GM23338 (cell line): ENCODE results near the gene HOXD9. TPM values are rescaled to one million over a fixed set of nuclear protein-coding genes. Genes with fewer than 3 reads are reported as not detected.

ENCODE experiments used
- ATAC-seq: fragments of 200-7000 bp; cut with Tn5 transposase; 3 replicates; pipeline ENCODE4 v1.9.1; 2020
- DNase-seq: peaks from one replicate; pipeline ENCODE4 v3.0.0-alpha.2; 2015; ENCODE audit warnings: low spot score
- H2AFZ ChIP-seq: fragments of 200-600 bp; sonication (generic); 2 replicates; pipeline ENCODE4 v1.8.0; 2016; ENCODE audit warnings: antibody characterized with exemption, mild to moderate bottlenecking, moderate library complexity
- H3F3A ChIP-seq: fragments of 200-600 bp; sonication (generic); replicated peaks from 2 replicates; pipeline ENCODE4 v1.8.0; 2017; ENCODE audit warnings: antibody characterized with exemption, mixed run types, low read depth
- H3K27ac ChIP-seq: fragments of 200-600 bp; sonication (generic); 2 replicates; pipeline ENCODE4 v1.6.1; 2016; ENCODE audit warnings: low read depth
- H3K27me3 ChIP-seq: fragments of 200-600 bp; sonication (generic); 2 replicates; pipeline ENCODE4 v1.8.0; 2016; ENCODE audit warnings: mild to moderate bottlenecking, mixed run types, moderate library complexity; ENCODE audit not compliant: insufficient read depth
- H3K36me3 ChIP-seq: fragments of 200-600 bp; sonication (generic); 2 replicates; pipeline ENCODE4 v1.8.0; 2016; ENCODE audit warnings: mild to moderate bottlenecking; ENCODE audit not compliant: insufficient read depth
- H3K4me1 ChIP-seq: fragments of 200-600 bp; sonication (generic); 2 replicates; pipeline ENCODE4 v1.8.0; 2016; ENCODE audit warnings: mild to moderate bottlenecking, moderate library complexity; ENCODE audit not compliant: insufficient read depth
- H3K4me2 ChIP-seq: fragments of 200-600 bp; sonication (generic); 2 replicates; pipeline ENCODE4 v1.7.1; 2017; ENCODE audit warnings: mixed run types
- H3K4me3 ChIP-seq: fragments of 200-600 bp; sonication (generic); 2 replicates; pipeline ENCODE4 v1.6.1; 2016; ENCODE audit warnings: mixed run types
- H3K79me2 ChIP-seq: fragments of 200-600 bp; sonication (generic); replicated peaks from 2 replicates; pipeline ENCODE4 v1.8.0; 2017; ENCODE audit warnings: mild to moderate bottlenecking; ENCODE audit not compliant: insufficient read depth
- H3K9me2 ChIP-seq: fragments of 200-600 bp; sonication (generic); 2 replicates; pipeline ENCODE4 v1.8.0; 2017; ENCODE audit not compliant: insufficient read depth
- H4K20me1 ChIP-seq: fragments of 200-600 bp; sonication (generic); replicated peaks from 2 replicates; pipeline ENCODE4 v1.8.0; 2017; ENCODE audit warnings: mild to moderate bottlenecking; ENCODE audit not compliant: insufficient read depth
- H3K27ac Mint-ChIP-seq: 2 replicates; pipeline ENCODE4 v1.8.0; 2020; ENCODE audit warnings: inconsistent platforms, mild to moderate bottlenecking, moderate library complexity, mixed read lengths
- H3K27me3 Mint-ChIP-seq: 3 replicates; pipeline ENCODE4 v1.8.0; 2022; ENCODE audit warnings: low read depth, mild to moderate bottlenecking, moderate library complexity, mixed read lengths, inconsistent platforms; ENCODE audit not compliant: insufficient read depth, poor library complexity
- H3K36me3 Mint-ChIP-seq: 3 replicates; pipeline ENCODE4 v1.8.0; 2021; ENCODE audit warnings: low read depth, mild to moderate bottlenecking, inconsistent platforms, moderate library complexity, mixed read lengths
- H3K4me1 Mint-ChIP-seq: 3 replicates; pipeline ENCODE4 v1.8.0; 2020; ENCODE audit warnings: mild to moderate bottlenecking, inconsistent platforms, mixed read lengths
- H3K4me3 Mint-ChIP-seq: 3 replicates; pipeline ENCODE4 v1.8.0; 2021; ENCODE audit warnings: moderate library complexity, mild to moderate bottlenecking, inconsistent platforms, mixed read lengths
- H3K9me3 Mint-ChIP-seq: 3 replicates; pipeline ENCODE4 v1.8.0; 2020; ENCODE audit warnings: moderate library complexity, mild to moderate bottlenecking, inconsistent platforms, mixed read lengths
- CREB1 ChIP-seq: fragments of 250-450 bp; sonication (Bioruptor Pico); IDR thresholded peaks from 2 replicates; pipeline ENCODE4 v1.5.0; 2020; ENCODE audit warnings: low read depth, mild to moderate bottlenecking, moderate library complexity
- CTCF ChIP-seq, 2 experiments: fragments of 200-600 bp in 1 of 2; sonication (generic) in 1 of 2; conservative IDR thresholded peaks; 2 replicates each; pipeline versions ENCODE4 v1.5.1 to v1.6.1; 2016 to 2017; ENCODE audit warnings: antibody characterized with exemption in 2 of 2, low read depth in 2 of 2, mild to moderate bottlenecking in 2 of 2, moderate library complexity in 1 of 2
- ETS1 ChIP-seq: IDR thresholded peaks from 2 replicates; pipeline ENCODE4 v1.6.1; 2016; ENCODE audit warnings: antibody characterized with exemption
- EZH2 ChIP-seq: fragments of 200-600 bp; sonication (generic); IDR thresholded peaks from one replicate; pipeline ENCODE4 v1.8.0; 2017; ENCODE audit warnings: antibody characterized with exemption, mild to moderate bottlenecking, low read depth; ENCODE audit not compliant: unreplicated experiment
- EZH2phosphoT487 ChIP-seq: fragments of 200-600 bp; sonication (generic); IDR thresholded peaks from one replicate; pipeline ENCODE4 v1.8.1; 2018; ENCODE audit warnings: antibody characterized with exemption; ENCODE audit not compliant: unreplicated experiment
- JUNB ChIP-seq: IDR thresholded peaks from one replicate; pipeline ENCODE4 v1.6.1; 2016; ENCODE audit warnings: antibody characterized with exemption; ENCODE audit not compliant: unreplicated experiment
- NANOG ChIP-seq: IDR thresholded peaks from 2 replicates; pipeline ENCODE4 v1.6.1; 2016; ENCODE audit warnings: antibody characterized with exemption, borderline replicate concordance
- POLR2AphosphoS5 ChIP-seq: IDR thresholded peaks from 2 replicates; pipeline ENCODE4 v1.6.1; 2016; ENCODE audit warnings: antibody characterized with exemption, low read depth
- REST ChIP-seq: IDR thresholded peaks from one replicate; pipeline ENCODE4 v1.6.1; 2018; ENCODE audit warnings: antibody characterized with exemption; ENCODE audit not compliant: unreplicated experiment
- STAT1 ChIP-seq: IDR thresholded peaks from one replicate; pipeline ENCODE4 v1.6.1; 2016; ENCODE audit warnings: antibody characterized with exemption; ENCODE audit not compliant: unreplicated experiment
- ZNF114 ChIP-seq: fragments of 250-450 bp; sonication (Bioruptor Pico); IDR thresholded peaks from 2 replicates; pipeline ENCODE4 v1.5.0; 2020; ENCODE audit warnings: mild to moderate bottlenecking, moderate library complexity
- ZNF331 ChIP-seq: fragments of 250-450 bp; sonication (Bioruptor Pico); IDR thresholded peaks from 2 replicates; pipeline ENCODE4 v1.5.0; 2020; ENCODE audit warnings: low read depth, mild to moderate bottlenecking, moderate library complexity
- ZNF462 ChIP-seq: fragments of 250-450 bp; sonication (Bioruptor Pico); IDR thresholded peaks from 2 replicates; pipeline ENCODE4 v1.5.0; 2020; ENCODE audit warnings: mild to moderate bottlenecking, moderate library complexity
- polyA plus RNA-seq: library from polyadenylated mRNA; unstranded; fragments of >200 nt; fragmentation: Nextera tagmentation; extraction: Ambion mirVana; gene quantifications from 2 replicates; pipeline ENCODE4 v1.2.1, GENCODE V29; 2016
- total RNA-seq: library from RNA; depleted of rRNA; stranded (reverse); fragments of >200 nt; shearing (Covaris generic); gene quantifications from 2 replicates; pipeline ENCODE4 v1.2.3, GENCODE V29; 2014

The HOXD9 gene
- total and polyA plus RNA-seq, 2 experiments from 2014 or later: not detected

- Histone ChIP-seq H3K4me1 (peaks cover 22% of the 10 kb centered on the region; the same call in 1 of the 2 replicates), H3K36me3 (no peaks in the 10 kb centered on the region), H3K27ac (no peak overlapping the region), H3K4me2 (0 out of 2 replicates have a peak overlapping the region, but pooled peaks have one; percentile 27), H2AFZ (no peak overlapping the region), H4K20me1 (peaks cover 34% of the 10 kb centered on the region), H3K79me2 (no peaks in the 10 kb centered on the region), H3K9me2 (no peaks in the 10 kb centered on the region), H3F3A (peaks cover 25% of the 10 kb centered on the region), H3K27me3 (peaks cover 98% of the 10 kb centered on the region), H3K4me3 (no peak overlapping the region)
- no peak overlapping the region for H3K27ac Mint-ChIP-seq
- DNase-seq (peak; percentile 87), ATAC-seq (no peak)
- H3K4me3 Mint-ChIP-seq: peak overlapping the region; percentile 43; the same call in 2 of the 3 replicates
- H3K36me3 Mint-ChIP-seq: no peaks in the 10 kb centered on the region; the same call in 2 of the 3 replicates
- peaks cover 96% of the 10 kb centered on the region for H3K27me3 Mint-ChIP-seq
- peaks cover 30% of the 10 kb centered on the region for H3K4me1 Mint-ChIP-seq
- H3K9me3 Mint-ChIP-seq: no peaks in the 10 kb centered on the region; the same call in 2 of the 3 replicates
- TF ChIP-seq CREB1 (CRISPR knock-in tag) (no peak), ZNF114 (CRISPR knock-in tag) (no peak), ETS1 (no peak), ZNF462 (CRISPR knock-in tag) (no peak), EZH2 (no peak), ZNF331 (CRISPR knock-in tag) (no peak), REST (no peak), NANOG (no peak), CTCF (conservative IDR thresholded peaks at IDR 0.05; ENCODE audit: low read depth in 2 of 2) (no peak), JUNB (no peak), POLR2AphosphoS5 (no peak), STAT1 (no peak), EZH2phosphoT487 (no peak)
Measured at GRCh38 chr2:176075481-176075880, 47.0 kb upstream of the HOXD9 start.
